ENCODE results near the gene NHSL2.

The NHSL2 gene

GRCh38 chrX:71944369-71944768, 33.7 kb downstream of the NHSL2 start:
- POLR2A ChIA-PET = no interaction called here
- TF ChIP-seq CTCF (IDR thresholded peaks at IDR 0.05; ENCODE audit: insufficient read depth, low read length, missing control alignments) = no peak
- CTCF ChIA-PET = no interaction called here
- no peak overlapping the region for H3K4me3 ChIP-seq (ENCODE audit: low read depth, low read length)
- DNase-seq (ENCODE audit: low read depth, low spot score) = no peak

GRCh38 chrX:71945237-71945805, 34.7 kb downstream of the NHSL2 start:
- CTCF ChIA-PET = no interaction called here
- H3K4me3 ChIP-seq (ENCODE audit: low read depth, low read length) = no peak overlapping the region
- POLR2A ChIA-PET = no interaction called here
- no peak for TF ChIP-seq CTCF (IDR thresholded peaks at IDR 0.05; ENCODE audit: insufficient read depth, low read length, missing control alignments)
- no peak for DNase-seq (ENCODE audit: low read depth, low spot score)

- TF ChIP-seq CTCF (IDR thresholded peaks at IDR 0.05; ENCODE audit: insufficient read depth, low read length, missing control alignments) = no peak
- CTCF ChIA-PET = no interaction called here
- POLR2A ChIA-PET = no interaction called here
- no peak overlapping the region for H3K4me3 ChIP-seq (ENCODE audit: low read depth, low read length)
- no peak for DNase-seq (ENCODE audit: low read depth, low spot score)
Measured at GRCh38 chrX:71949363-71949762, 38.7 kb downstream of the NHSL2 start.

- no peak for TF ChIP-seq CTCF (IDR thresholded peaks at IDR 0.05; ENCODE audit: insufficient read depth, low read length, missing control alignments)
- POLR2A ChIA-PET = no interaction called here
- CTCF ChIA-PET = interaction anchor here (1.5 kb wide), 1 partner anchor 177 kb away, joined by 4 read pairs; no protein-coding TSS in a partner anchor
- H3K4me3 ChIP-seq (ENCODE audit: low read depth, low read length) = no peak overlapping the region
- no peak for DNase-seq (ENCODE audit: low read depth, low spot score)
Measured at GRCh38 chrX:71949844-71950445, 39.3 kb downstream of the NHSL2 start.

- POLR2A ChIA-PET = no interaction called here
Measured at GRCh38 chrX:71953391-71953790, 42.7 kb downstream of the NHSL2 start.

GRCh38 chrX:71953946-71954345, 43.3 kb downstream of the NHSL2 start:
- CTCF ChIA-PET = no interaction called here
- POLR2A ChIA-PET = no interaction called here

More at GRCh38 chrX:71953391-71953790, 42.7 kb downstream of the NHSL2 start:
- CTCF ChIA-PET = no interaction called here
- no peak for TF ChIP-seq CTCF (IDR thresholded peaks at IDR 0.05; ENCODE audit: insufficient read depth, low read length, missing control alignments)
- H3K4me3 ChIP-seq (ENCODE audit: low read depth, low read length) = no peak overlapping the region
- no peak for DNase-seq (ENCODE audit: low read depth, low spot score)

More at GRCh38 chrX:71953946-71954345, 43.3 kb downstream of the NHSL2 start:
- DNase-seq (ENCODE audit: low read depth, low spot score) = no peak
- no peak overlapping the region for H3K4me3 ChIP-seq (ENCODE audit: low read depth, low read length)
- TF ChIP-seq CTCF (IDR thresholded peaks at IDR 0.05; ENCODE audit: insufficient read depth, low read length, missing control alignments) = no peak
